Upper lobe of left lung (tissue), 6 donors: ENCODE results near the gene STARD9. TPM values are rescaled to one million over a fixed set of nuclear protein-coding genes. Genes with fewer than 3 reads are reported as not detected.
A peak's percentile ranks its signal among the peaks of the same experiment; 100 is the strongest.
"Not testable (repeated sequence)": the region's sequence is repeated elsewhere in the genome, so short reads cannot be mapped to it uniquely, and the experiment has no call there.

Source experiments
- ATAC-seq, 2 donors: fragments of 200-7000 bp; cut with Tn5 transposase; one replicate each; pipeline ENCODE4 v1.9.1; 2022; ENCODE audit warnings: mild to moderate bottlenecking in 2 of 2, moderate library complexity in 2 of 2; ENCODE audit not compliant: low FRiP score in 2 of 2
- DNase-seq, 2 donors: peaks; one replicate each; pipeline ENCODE4 v3.0.0-alpha.2; 2019 to 2020
- H3K27ac ChIP-seq, 4 donors: fragments of 200-600 bp; sonication (generic); one replicate each; pipeline ENCODE4 v1.5.1; 2016 to 2019
- H3K27me3 ChIP-seq, 4 donors: fragments of 200-600 bp; sonication (generic); one replicate each; pipeline ENCODE4 v1.5.1; 2017 to 2019
- H3K36me3 ChIP-seq, 4 donors: fragments of 200-600 bp; sonication (generic); one replicate each; pipeline ENCODE4 v1.5.1; 2016 to 2019
- H3K4me1 ChIP-seq, 4 donors: fragments of 200-600 bp; sonication (generic); one replicate each; pipeline ENCODE4 v1.5.1; 2018 to 2019
- H3K4me3 ChIP-seq, 4 donors: fragments of 200-600 bp; sonication (generic); one replicate each; pipeline ENCODE4 v1.5.1; 2017 to 2019; ENCODE audit warnings: mild to moderate bottlenecking in 2 of 4, moderate library complexity in 1 of 4
- H3K9me3 ChIP-seq, 4 donors: fragments of 200-600 bp; sonication (generic); one replicate each; pipeline ENCODE4 v1.5.1; 2018 to 2019
- EP300 ChIP-seq, 4 donors: sonication (generic); formaldehyde crosslinking; IDR thresholded peaks; one replicate each; pipeline ENCODE4 v1.5.1; 2017; ENCODE audit warnings: antibody characterized with exemption in 4 of 4, control low read depth in 2 of 4
- POLR2A ChIP-seq, 4 donors: fragments of 450-650 bp; IDR thresholded peaks; one replicate each; pipeline ENCODE4 v1.5.1; 2016 to 2017; ENCODE audit warnings: antibody characterized with exemption in 4 of 4, mild to moderate bottlenecking in 2 of 4
- POLR2AphosphoS5 ChIP-seq, 2 donors: sonication (generic); formaldehyde crosslinking; IDR thresholded peaks; one replicate each; pipeline ENCODE4 v1.5.1; 2017; ENCODE audit warnings: antibody characterized with exemption in 2 of 2
- WGBS, 2 donors: methylation state at CpG; one replicate each; pipeline ENCODE4 v1.1.5; 2017 to 2018; 5-methylcytosine and 5-hydroxymethylcytosine counted together
- total RNA-seq, 6 donors: library from RNA; depleted of rRNA in 4 of 6; stranded (reverse); fragments of >200 nt in 4 of 6; gene quantifications; one replicate each; pipeline versions ENCODE4 v1.1.0 to v1.2.1, GENCODE V29; 2016 to 2021
- TF ChIP-seq, protein P1 (sequence below), 6 experiments: fragments of 450-650 bp in 4 of 6; fragments of 200-600 bp in 2 of 6; sonication (generic) in 2 of 6; IDR thresholded peaks; one replicate each; pipeline ENCODE4 v1.5.1; 2016 to 2019; ENCODE audit warnings: antibody characterized with exemption in 6 of 6
- donor health status: DM: no; HTN: no; CAD: no; lungs with moderate emphysema.
- donor health status: DM: no; HTN: yes; CAD: no; lungs with severe emphysema.

Gene STARD9
- total RNA-seq, 6 donors from 2014 or later: 14.6 to 141 (median 28.8) TPM

DNA sequence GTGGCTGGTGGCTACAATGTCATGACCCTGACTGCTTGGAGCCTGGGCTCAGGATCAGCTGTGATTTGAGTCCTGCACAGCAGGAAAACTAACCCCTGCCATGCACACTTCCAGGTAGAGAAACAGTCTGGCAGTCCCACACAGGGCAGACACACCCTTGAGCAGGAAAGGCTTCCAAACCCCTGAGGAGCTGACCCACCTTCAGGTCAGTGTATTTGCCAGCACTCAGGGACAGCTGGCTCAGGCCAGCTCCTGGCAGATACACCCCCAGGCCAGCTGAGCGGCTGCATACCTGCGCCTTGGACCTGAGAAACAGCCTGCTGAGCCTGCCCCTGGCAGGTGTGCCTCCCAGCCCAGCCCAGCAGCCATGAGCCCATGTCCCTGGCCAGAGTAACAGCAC is 183.7 kb downstream of the STARD9 start:
- TF ChIP-seq POLR2AphosphoS5 (IDR thresholded peaks at IDR 0.05) (no peak), POLR2A (IDR thresholded peaks at IDR 0.05) (no peak), EP300 (IDR thresholded peaks at IDR 0.05) (no peak)
- TF ChIP-seq, protein P1, sequence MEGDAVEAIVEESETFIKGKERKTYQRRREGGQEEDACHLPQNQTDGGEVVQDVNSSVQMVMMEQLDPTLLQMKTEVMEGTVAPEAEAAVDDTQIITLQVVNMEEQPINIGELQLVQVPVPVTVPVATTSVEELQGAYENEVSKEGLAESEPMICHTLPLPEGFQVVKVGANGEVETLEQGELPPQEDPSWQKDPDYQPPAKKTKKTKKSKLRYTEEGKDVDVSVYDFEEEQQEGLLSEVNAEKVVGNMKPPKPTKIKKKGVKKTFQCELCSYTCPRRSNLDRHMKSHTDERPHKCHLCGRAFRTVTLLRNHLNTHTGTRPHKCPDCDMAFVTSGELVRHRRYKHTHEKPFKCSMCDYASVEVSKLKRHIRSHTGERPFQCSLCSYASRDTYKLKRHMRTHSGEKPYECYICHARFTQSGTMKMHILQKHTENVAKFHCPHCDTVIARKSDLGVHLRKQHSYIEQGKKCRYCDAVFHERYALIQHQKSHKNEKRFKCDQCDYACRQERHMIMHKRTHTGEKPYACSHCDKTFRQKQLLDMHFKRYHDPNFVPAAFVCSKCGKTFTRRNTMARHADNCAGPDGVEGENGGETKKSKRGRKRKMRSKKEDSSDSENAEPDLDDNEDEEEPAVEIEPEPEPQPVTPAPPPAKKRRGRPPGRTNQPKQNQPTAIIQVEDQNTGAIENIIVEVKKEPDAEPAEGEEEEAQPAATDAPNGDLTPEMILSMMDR (IDR thresholded peaks at IDR 0.05): no peak
- no peaks in the 10 kb centered on the region for H3K27me3 ChIP-seq
- no peak overlapping the region for H3K27ac ChIP-seq
- peak in 1 of 2 donors; percentile 67 for ATAC-seq
- peaks cover 9 to 20% (median 13%) of the 10 kb centered on the region in 4 donors for H3K9me3 ChIP-seq
- no peaks in the 10 kb centered on the region for H3K36me3 ChIP-seq
- WGBS, 2 donors: 94% methylated on average over 2 of the region's 2 CpGs; no CpG with 5 or more reads in 1 of the 2 donors
- DNase-seq: no peak
- H3K4me1 ChIP-seq: no peaks in the 10 kb centered on the region
- no peak overlapping the region for H3K4me3 ChIP-seq

DNA sequence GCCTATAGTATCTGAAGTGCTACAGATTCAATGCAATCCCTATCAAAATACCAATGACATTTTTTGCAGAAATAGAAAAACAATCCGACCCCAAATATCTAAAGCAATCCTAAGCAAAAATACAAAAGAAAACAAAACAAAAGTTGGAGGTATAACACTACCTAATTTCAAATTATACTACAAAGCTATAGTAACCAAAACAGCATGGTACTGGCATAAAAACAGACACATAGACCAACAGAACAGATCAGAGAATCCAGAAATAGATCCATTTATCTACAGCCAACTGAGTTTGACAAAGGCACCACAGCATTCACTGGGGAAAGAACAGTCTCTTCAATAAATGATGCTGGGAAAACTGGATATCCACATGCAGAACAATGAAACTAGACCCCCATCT is 185.4 kb downstream of the STARD9 start:
- H3K9me3 ChIP-seq: peaks cover 9 to 20% (median 13%) of the 10 kb centered on the region in 4 donors
- WGBS, 2 donors: 91 to 97% methylated on average over 1 of the region's 1 CpG
- no peak overlapping the region for H3K27ac ChIP-seq
- no peaks in the 10 kb centered on the region for H3K27me3 ChIP-seq
- H3K36me3 ChIP-seq: no peaks in the 10 kb centered on the region
- no peak for ATAC-seq
- no peak for DNase-seq
- TF ChIP-seq POLR2A (IDR thresholded peaks at IDR 0.05) (no peak), EP300 (IDR thresholded peaks at IDR 0.05) (no peak), POLR2AphosphoS5 (IDR thresholded peaks at IDR 0.05) (no peak)
- TF ChIP-seq, protein P1 (IDR thresholded peaks at IDR 0.05): no peak
- H3K4me3 ChIP-seq: no peak overlapping the region
- no peaks in the 10 kb centered on the region for H3K4me1 ChIP-seq

DNA sequence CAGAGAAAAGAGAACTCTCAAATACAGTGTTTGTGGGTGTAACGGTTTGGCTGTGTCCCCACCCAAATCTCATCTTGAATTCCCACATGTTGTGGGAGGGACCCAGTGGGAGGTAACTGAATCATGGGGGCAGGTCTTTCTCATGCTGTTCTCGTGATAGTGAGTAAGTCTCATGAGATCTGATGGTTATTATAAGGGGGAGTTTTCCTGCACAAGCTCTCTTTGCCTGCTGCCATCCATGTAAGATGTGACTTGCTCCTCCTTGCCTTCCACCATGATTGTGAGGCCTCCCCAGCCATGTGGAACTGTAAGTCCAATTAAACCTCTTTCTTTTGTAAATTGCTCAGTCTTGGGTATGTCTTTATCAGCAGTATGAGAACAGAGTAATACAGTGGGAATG is 186.4 kb downstream of the STARD9 start:
- not testable (repeated sequence) for H3K4me1 ChIP-seq, ATAC-seq, DNase-seq, H3K27me3 ChIP-seq, H3K27ac ChIP-seq, H3K36me3 ChIP-seq, H3K4me3 ChIP-seq
- H3K9me3 ChIP-seq: peaks cover 9 to 20% (median 13%) of the 10 kb centered on the region in 4 donors
- WGBS, 2 donors: 90 to 94% methylated on average over 2 of the region's 2 CpGs

DNA sequence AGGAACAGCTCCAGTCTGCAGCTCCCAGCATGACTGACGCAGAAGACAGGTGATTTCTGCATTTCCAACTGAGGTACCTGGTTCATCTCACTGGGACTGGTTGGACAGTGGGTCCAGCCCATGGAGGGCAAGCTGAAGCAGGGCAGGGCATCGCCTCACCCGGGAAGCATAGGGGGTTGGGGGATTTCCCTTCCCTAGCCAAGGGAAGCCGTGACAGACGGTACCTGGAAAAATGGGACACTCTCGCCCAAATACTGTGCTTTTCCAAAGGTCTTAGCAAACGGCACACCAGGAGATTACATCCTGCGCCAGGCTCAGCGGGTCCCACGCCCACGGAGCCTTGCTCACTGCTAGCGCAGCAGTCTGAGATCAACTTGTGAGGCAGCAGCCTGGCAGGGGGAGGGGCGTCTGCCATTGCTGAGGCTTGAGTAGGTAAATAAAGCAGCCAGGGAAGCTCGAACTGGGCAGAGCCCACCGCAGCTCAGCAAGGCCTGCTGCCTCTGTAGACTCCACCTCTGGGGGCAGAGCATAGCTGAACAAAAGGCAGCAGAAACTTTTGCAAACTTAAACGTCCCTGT is 188.8 kb downstream of the STARD9 start:
- not testable (repeated sequence) for H3K27me3 ChIP-seq, H3K4me1 ChIP-seq, ATAC-seq, H3K27ac ChIP-seq, H3K36me3 ChIP-seq, H3K4me3 ChIP-seq
- 80 to 81% methylated on average over 9 to 16 of the region's 16 CpGs for WGBS, 2 donors
- DNase-seq: peak in 1 of 2 donors; percentile 42
- H3K9me3 ChIP-seq: peaks cover 9 to 20% (median 13%) of the 10 kb centered on the region in 4 donors

DNA sequence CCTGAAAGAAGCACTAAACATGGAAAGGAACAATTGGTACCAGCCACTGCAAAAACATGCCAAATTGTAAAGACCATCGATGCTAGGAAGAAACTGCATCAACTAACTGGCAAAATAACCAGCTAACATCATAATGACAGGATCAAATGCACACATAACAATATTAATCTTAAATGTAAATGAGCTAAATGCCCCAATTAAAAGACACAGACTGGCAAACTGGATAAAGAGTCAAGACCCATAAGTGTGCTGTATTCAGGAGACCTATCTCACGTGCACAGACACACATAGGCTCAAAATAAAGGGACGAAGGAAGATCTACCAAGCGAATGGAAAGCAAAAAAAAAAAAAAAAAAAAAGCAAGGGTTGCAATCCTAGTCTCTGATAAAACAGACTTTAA is 190.7 kb downstream of the STARD9 start:
- peaks cover 0 to 11% (median 6%) of the 10 kb centered on the region in 4 donors for H3K9me3 ChIP-seq
- DNase-seq, H3K4me3 ChIP-seq, ATAC-seq, H3K36me3 ChIP-seq, H3K27me3 ChIP-seq, H3K27ac ChIP-seq, H3K4me1 ChIP-seq: not testable (repeated sequence)
- WGBS, 2 donors: 80 to 94% methylated on average over 4 of the region's 4 CpGs

Other genes with a start within 250 kb of the STARD9 start
- gene CAPN3, start 216.1 kb upstream of the STARD9 start, total RNA-seq: 100 to 1,000 TPM in 1 of 6 donors, 10 to 100 TPM in 5; 24.0 to 369 (median 54.3) TPM
- 100 to 1,000 TPM in 2 of 6 donors, 10 to 100 TPM in 4; 67.0 to 130 (median 93.0) TPM for gene ZNF106, start 84.5 kb upstream of the STARD9 start, total RNA-seq
- 100 to 1,000 TPM in 1 of 6 donors, 10 to 100 TPM in 5; 47.3 to 108 (median 63.7) TPM for gene SNAP23, start 80.0 kb upstream of the STARD9 start, total RNA-seq
- gene LRRC57, start 26.8 kb upstream of the STARD9 start, total RNA-seq: 10 to 100 TPM; 24.0 to 48.2 (median 31.2) TPM
- 10 to 100 TPM; 10.2 to 31.9 (median 20.5) TPM for gene HAUS2, start 26.8 kb upstream of the STARD9 start, total RNA-seq
- gene CDAN1, start 161.5 kb downstream of the STARD9 start, total RNA-seq: 10 to 100 TPM in 5 of 6 donors, 1 to 10 TPM in 1; 9.1 to 30.4 (median 12.6) TPM